Stimulated activated CD4-positive, alpha-beta T cell treated with anti-CD3 and anti-CD28 coated beads, Interleukin-12 subunit alpha, Interleukin-12 subunit beta, amount 100 ng/mL, for 4 hours (primary cell): ENCODE measurements around the gene TANC1.

Experiments used
- DNase-seq: peaks from one replicate; pipeline ENCODE4 v3.0.0-alpha.2; 2020

The TANC1 gene

DNA sequence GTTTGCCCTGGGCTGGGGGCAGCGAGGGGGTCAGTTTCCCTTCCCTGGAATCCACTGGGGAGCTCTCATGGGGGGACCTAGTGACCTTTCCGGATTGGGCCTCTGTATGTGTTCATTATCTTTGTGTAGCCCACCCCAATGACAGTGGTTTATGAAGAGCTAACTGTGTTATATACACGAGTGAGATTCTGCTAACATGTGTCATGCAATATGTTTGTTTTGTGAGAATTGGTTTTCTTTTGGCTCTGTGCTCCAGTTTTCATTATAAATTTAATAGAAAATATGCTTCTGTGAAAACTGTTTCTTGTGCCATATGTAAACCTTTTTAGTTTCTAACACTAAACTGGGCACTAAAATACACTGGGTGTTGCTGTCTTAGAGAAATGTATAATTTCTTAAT lies 207.5 kb downstream of the TANC1 start:
- DNase-seq = no peak

DNA sequence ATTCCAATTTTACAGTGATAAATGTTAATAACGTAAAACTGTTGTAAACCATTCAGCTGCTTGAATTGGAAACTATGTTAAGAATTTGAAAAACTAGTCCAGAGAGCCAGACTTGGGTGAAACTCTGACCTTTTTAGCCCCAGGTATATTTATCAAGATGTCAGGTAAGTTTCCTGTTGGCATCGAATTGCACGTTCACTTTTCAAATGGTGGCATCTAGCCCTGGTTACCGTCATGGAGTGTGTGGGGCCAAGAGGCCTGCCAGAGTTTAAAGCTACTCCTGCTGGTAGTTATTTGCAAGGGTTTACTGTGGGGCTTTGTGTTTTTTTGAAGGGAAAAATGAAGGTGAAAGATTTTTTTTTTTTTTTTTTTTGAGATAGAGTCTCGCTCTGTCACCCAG lies 208.1 kb downstream of the TANC1 start:
- no peak for DNase-seq

DNA sequence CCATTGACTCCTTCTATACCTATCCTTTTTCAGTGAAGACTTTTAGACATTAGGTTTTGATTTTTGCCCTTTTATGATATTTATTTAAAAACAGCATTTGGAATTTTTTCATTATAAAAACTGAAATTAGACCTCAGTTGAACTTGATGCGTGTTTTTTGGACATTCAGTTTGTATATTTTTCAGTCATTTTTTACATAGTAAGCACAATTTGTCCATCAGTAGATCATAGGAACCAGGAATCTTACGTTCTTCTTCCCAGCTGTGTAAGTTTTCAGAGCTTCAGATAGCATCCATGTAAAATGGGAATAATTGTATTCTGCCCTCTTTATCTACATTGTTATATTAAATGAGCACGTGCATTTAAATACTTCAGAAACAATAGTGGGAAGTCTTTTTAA lies 208.9 kb downstream of the TANC1 start:
- DNase-seq = no peak

DNA sequence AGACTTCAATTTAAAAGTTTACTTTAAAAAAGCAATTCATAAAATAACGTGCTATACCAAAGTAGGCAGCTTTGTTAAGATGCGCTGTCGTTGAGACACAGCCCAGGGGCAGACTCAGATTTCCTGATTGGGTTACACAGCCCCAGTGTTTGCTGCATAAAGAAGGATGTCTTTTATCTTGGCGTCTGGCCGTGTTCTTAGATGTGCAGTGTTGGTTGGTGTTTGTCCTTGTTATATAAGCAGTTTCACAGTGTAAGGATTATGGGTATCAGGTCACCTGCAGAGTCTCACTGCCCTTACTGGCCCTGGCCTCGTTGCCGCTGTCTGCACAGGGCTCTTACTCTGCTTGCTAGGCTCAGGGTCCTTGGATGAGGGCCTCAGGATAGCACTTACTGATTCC lies 209.5 kb downstream of the TANC1 start:
- no peak for DNase-seq

DNA sequence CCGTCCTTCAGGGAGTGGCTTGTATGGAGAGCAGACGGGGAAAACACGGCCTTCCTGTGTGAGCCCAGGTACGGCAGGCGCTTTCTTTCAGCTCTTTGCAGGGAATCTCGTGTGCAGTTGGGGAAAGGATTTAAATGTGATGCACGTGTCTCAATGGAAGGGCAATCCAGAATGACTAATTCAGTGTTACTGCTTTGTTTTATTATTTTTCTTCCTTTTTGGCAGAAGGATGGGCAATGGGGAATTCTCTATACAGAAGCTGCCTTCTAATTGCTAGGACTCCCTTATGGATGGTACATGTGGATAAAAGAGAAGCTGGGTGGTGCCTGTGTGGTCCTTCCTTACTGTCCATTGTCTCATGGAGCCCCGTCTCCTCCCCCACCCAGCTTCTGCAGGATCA lies 210.7 kb downstream of the TANC1 start:
- no peak for DNase-seq

DNA sequence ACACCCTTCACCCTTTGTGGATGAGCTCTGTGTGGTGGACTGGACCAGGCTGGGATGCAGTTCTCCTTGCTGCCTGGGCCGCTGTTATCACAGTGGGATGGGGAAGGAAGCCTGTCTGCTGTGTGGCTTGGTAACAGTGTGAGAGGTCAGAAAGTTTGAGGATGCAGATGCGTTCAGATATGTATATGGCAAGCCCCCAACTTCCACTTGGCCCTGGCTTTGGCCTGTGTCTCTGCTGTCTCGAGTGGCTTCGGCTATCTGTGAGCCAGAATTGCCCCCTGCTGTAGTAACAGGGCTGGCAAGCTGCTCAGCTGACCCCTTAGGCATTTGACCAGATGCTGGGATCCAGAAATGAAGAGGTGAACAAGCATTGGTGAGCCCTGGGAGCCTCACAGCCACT lies 211.3 kb downstream of the TANC1 start:
- no peak for DNase-seq

DNA sequence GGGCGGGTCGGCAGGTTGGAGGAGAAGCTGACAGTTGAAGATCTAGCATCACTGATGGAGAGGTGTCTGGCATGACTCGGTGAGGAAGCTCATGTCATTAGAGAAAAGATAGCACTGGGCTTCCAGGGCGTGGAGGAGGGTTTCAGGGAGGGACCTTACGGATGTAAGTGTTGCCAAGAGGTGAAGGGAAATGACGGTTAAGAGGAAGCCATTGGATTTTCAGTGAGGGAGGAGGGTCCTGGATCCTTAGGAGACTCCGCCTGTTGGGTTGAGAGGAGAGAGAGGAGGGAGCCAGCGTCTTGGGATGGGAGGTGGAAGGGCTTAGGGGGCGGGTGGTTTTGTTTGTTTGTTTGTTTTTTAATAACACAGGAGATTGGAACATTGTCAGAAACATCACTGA lies 214.9 kb downstream of the TANC1 start:
- DNase-seq = no peak

DNA sequence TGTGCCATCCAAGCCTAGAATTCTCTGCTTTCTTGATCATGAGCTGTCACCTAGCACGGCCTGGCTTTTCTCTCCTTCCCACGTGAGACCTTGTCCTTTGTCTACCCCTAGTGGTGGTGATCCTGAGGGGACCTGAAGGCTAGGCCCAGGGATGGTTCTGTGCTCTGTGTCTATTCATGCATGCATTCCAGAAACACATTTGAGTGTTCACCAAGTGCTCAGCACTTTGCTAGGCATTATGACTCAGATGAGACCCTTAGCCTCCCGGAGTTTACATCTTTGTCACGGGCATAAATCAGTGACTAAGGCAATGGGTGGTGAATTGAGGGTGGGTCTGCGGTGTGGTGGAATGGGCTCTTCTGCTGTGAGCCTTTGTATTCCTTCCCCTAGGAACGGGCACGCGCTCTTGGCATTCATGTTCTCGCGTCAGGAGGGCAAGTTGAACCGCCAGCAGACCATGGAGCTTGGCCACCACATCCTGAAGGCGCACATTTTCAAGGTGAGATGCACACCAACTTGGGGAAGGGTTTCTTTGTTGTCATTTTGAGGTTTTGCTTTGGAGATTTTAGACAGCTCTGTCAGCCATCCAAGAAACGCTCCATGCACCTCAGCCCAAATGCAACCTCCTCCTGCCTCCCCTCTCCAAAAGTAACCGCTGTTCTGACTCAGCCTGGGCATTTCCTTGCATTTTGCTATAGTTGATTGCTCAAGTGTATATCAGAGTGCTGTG lies 217.1 kb downstream of the TANC1 start:
- DNase-seq = no peak

DNA sequence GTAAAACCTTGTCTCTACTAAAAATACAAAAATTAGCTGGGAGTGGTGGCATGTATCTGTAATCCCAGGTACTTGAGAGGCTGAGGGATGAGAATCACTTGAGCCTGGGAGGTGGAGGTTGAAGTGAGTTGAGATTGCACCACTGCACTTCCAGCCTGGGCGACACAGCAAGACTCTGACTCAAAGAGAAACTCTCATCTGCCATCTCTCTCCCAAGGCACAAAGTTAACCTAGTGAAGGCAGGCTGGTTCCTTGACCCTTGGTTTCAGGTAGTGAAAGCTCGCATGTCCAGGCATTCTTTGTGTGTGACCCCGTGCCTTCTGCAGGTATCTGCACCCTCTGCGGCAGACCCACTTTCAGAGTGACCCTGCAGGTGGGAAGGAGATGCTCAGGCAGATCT lies 218.0 kb downstream of the TANC1 start:
- no peak for DNase-seq

DNA sequence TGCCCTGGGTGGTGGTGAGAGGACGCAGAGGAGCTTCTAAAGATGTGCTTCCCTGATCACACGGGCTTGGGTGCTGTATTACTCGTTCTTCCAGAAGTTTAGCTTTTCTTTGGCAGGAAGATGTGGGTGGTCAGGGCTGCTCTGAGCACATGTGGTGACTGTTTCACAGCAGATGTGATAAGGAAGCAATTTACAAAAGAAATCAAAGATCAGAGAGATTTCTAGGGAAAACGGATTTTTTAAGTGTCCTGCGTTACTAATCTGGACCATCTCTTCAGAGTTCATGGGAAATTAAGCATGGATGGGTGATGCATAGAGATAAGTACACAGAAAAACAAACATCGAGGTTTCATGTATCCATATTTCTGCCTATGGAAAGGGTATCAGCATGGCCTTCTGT lies 218.7 kb downstream of the TANC1 start:
- no peak for DNase-seq

DNA sequence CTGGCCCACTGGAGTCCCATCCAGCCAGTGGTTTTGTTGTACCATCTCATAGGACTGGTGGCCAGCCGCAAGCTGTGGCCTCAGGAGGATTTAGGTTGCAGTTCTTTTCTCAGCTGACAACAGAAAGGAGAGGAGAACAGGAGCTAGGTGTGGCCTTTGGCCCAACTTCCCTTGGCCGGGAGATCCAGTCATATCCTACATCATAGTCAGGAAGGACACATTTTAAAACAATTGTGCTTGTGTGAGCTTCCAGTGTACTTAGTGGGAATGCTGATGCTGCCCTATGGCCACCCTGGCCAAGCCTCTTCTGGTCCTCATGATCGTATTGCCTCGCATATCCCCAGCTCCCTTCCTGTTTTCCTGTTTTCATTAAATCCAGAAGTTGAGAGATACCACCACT lies 220.0 kb downstream of the TANC1 start:
- DNase-seq = no peak

DNA sequence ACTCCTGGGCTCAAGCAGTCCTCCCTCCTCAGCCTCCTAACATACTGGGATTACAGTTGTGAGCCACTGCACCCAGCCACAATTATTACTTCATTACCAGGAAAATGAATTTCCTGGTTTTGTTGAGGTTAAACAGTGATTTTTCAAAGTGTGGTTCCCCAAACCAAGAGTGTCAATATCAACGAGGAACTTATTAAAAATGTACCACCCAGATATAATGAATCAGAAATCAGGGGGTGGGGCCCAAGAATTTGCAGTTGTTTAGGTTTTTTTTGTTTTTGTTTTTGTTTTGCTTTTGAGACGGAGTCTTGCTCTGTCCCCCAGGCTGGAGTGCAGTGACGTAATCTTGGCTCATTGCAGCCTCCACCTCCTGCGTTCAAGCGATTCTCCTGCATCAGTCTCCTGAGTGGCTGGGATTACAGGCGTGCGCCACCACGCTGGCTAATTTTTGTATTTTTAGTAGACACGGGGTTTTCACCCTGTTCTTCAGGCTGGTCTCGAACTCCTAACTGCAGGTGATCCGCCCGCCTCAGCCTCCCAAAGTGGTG lies 224.0 kb downstream of the TANC1 start:
- no peak for DNase-seq

DNA sequence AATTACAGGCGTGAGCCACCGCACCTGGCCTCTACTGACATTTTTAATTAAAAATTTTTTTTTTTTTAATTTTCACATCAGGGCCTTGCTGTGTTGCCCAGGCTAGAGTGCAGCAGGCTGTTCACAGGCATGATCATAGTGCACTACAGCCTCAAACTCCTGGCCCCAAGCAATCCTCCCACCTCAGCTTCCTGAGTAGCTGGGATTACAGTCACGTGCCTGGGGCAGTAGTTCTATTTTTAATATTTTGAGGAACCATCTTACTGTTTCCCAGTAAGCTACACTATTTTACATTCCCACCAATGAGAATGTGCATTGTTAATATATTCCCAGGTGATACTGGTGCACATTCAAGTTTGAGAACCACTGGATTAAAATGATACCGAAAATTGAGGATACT lies 225.4 kb downstream of the TANC1 start:
- no peak for DNase-seq

DNA sequence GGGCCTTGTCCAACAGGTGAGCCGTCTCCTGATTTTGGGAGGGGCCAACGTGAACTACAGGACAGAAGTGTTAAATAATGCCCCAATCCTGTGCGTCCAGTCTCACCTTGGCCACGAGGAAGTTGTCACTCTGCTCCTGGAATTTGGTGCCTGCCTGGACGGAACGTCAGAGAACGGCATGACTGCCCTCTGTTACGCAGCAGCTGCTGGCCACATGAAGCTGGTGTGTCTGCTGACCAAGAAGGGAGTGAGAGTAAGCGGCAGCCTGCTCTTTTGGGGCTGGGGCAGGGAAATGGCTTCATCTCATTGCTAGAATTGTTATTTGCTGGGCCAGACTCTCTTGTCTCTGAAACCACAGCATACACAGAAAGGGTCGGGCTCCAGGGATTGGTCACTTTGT lies 225.8 kb downstream of the TANC1 start:
- DNase-seq = no peak

DNA sequence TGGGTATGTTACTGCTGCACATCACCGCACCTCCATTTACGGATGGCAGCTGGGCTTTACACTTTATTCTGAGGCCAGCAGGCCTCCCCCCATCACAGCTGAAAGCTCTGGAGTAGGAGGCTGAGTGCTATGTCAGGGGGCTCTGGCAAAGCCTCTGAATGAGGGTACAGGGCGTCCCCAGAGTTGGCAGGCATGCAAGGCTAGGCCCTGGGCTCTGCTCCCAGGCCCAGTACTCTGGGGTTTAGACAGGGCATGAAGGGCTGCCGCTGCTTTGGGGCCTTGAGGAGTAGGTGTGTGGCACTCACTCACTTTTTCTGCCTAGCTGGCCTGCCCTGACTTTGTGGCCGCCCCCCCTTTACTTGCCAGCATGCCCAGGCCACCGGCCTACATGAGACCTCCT lies 227.3 kb downstream of the TANC1 start:
- DNase-seq = no peak

DNA sequence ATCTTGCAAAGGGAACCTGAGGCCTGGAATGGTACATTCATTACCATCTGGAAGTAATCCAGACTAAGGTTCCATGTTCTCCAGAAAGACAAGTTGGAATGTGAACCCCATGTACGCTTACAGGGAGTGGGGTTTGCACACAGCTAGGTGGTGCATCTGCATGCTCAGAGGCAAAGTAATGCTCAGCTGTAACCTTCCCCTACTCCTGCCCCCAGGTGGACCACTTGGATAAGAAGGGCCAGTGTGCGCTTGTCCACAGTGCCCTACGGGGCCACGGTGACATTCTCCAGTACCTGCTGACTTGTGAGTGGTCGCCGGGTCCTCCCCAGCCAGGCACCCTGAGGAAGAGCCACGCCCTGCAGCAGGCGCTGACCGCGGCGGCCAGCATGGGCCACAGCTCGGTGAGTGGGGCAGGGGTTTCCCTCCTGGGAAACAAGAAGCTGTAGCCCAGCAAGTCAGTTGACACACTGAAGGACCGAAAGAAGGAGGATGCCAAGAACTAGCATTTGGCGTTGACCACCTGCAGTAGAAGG lies 228.0 kb downstream of the TANC1 start:
- no peak for DNase-seq

DNA sequence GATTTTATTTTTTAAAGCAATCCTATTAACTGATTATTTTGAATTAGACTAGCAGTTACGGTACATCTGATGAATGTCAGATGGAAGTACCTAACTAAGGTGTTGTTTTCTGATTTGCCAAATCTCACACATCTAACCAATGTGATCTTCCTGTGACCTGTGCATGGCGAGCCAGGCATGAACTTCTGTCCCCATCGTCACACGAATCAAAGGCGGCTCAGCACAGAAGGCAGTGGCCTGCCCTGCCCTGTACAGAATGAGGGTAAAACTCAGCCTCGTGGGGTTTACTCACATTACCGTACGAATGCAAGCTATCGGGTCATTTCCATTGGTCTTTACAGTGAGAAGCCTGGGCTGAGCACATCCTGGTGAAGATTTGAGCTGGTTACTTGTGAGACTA lies 230.8 kb downstream of the TANC1 start:
- DNase-seq = no peak

DNA sequence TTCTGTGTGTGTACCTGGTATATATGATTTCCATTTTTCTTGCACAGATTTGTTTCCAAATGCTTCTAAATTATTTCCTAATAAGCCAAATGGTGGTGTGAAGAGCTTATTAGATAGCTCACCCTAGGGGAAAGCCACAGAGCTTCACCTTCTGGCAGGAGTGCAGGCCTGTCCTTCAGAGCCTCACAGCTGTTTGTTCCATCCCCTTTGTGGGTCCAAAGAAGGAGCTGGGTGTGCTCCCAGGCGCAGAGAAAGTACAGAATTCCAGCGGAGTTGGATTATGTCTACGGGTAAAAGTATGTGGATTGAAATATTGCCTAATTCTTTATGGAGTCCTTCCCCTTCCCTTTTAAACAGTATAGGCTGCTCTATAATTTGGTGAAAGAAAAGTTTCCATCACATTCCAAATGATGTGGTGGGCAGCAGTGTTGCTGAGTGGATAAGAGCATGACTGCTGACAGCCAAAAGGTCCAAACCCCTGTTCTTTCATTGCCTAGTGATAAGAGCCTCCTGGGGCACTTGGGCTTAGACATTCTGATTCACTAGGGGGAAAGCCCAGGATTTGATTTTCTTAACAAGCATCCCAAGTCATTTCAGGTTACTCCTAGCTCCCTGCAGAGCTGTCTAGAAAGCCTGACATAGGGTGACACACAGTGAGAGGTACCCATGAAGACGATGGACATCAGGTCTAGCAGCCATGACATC lies 231.5 kb downstream of the TANC1 start:
- no peak for DNase-seq

DNA sequence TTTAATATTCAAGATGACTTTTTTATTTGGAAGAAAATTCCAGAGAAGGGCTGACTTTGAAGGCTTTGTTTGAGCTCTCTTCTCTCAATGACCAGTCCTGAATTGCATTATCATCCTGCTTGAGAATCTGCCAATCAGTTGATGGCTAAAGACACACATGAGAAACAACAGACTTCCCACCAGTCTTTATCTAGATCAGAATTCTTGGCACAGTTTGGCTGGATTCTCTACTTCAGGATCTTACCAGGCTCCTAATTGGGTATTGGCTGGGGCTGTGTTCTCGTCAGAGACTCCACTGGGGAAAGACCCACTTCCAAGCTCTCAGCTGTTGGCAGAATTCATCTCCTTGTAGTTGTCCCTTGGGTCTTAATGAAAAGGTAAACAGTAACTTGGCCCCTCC lies 232.1 kb downstream of the TANC1 start:
- no peak for DNase-seq

DNA sequence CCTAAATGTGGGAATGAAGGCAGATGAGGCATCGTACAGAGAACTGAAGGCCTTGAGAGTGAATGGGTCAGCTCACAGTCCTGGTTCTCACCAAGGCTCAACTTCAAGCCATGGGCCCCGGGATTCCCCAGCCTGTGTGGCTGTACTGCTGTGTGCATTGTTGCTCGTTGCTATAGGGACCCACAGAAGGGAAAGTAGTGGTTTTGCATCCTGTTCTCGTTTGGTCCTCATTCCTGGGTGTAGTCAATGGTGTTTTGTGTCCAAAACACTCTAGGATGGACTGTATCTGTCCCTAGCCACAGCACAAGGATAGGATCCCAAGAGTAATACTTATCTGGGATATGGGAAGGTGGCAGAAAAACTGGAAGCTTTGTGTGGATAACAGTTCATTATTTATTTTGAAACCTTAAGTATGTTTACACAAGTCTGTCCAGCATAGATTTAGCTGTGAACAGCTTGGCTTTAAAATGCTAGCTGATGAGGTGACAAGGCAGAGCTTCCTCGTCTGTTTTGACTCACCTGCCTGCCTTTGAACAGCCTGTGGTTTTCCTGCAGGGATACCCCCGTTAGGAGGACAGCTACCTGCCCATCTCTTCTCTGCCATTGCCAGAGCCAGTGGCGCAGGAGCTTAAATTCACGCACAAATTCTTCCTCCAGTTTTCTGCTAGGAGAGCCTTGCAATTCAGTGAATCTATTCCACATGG lies 233.1 kb downstream of the TANC1 start:
- no peak for DNase-seq

DNA sequence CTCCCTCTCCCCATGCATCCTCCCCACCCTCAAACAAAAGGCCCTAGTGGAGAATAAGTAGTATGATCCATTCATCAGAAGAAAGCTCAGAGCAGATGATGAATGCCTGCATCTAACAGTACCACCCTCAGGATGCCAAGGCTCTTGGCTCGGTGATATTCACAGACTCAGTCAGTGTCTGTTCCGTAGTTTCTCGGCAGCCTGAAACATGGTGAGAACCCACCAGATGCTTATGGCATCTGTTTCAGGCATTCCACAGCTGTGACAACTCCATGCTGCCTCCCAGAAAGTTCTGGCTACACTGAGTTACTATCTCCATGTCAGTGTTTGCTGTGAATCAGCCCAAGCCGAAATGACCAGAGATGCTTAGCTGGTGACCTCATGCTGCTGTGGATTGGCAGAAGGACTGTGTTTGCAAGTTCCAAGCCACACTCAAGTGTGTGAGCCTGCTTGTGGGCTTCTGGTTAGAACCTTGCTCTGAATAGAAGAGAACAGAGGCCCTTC lies 234.2 kb downstream of the TANC1 start:
- no peak for DNase-seq

DNA sequence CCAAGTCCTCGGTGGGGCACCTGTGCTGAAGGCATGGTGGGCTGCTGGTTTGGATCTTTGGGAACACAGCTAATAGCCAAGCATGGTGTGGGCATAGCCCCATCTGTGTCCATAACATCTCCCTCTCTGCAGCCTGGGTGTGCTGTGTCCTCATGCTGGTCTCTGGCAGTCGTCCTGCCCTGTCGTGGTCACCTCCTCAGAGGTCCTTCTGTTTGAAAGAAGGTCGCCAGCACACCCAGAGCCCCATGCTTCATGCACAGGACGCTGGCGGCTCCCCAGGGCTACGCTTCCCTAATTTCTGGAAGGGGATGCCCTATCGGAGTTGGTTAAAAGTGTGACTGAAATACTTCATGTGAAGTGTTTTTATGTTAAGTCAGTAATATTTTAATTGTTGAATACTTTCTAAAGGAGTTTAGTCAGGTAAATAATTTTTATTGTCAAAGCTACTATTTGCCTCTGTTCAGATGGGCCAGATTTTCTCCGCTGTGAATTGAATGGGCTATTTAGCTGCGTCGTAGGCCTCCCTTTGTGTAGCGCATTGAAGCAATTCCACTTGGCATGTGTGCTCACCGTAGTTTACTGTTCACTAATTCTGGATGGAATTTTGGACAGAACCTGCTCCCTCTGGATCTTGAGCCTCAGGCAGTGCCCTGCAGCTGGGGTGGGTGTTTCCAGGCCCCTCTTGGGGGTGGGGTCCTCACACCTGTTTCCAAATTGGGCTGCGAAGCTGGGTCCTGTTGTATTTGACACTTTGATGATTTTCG lies 236.1 kb downstream of the TANC1 start:
- no peak for DNase-seq
